ENCODE data around the gene PPM1A. TPM values are rescaled to one million over a fixed set of nuclear protein-coding genes. Genes with fewer than 3 reads are reported as not detected.

PPM1A gene
- total and polyA plus RNA-seq, 9 of the 15 experiments (the other 6 are each of a cell fraction or from before 2014, with no cell fraction given), result 5.5 to 23.9 (median 15.2) TPM

GRCh38 chr14:60301685-60302084 lies 52.7 kb downstream of the PPM1A start (continued):
- TF ChIP-seq YY1 (IDR thresholded peaks at IDR 0.05; ENCODE audit: borderline replicate concordance in 1 of 3, control insufficient read depth in 1 of 3, extremely low read depth in 1 of 3, insufficient read depth in 3 of 3, insufficient read length in 1 of 3, insufficient replicate concordance in 2 of 3, low read depth in 1 of 3, low read length in 2 of 3) (no peak), MAFG (tag; conservative IDR thresholded peaks at IDR 0.05) (no peak), ZNF518B (CRISPR knock-in tag; IDR thresholded peaks at IDR 0.05) (no peak), EZH2 (IDR thresholded peaks at IDR 0.05; ENCODE audit: borderline replicate concordance, low read depth, low read length) (no peak), SETDB1 (IDR thresholded peaks at IDR 0.05; ENCODE audit: low read length) (no peak), HOXB6 (CRISPR knock-in tag; IDR thresholded peaks at IDR 0.05; ENCODE audit: borderline replicate concordance) (no peak), ZFX (CRISPR knock-in tag; IDR thresholded peaks at IDR 0.05) (no peak), HCFC1 (IDR thresholded peaks at IDR 0.05; ENCODE audit: low read depth, low read length) (no peak), ARHGAP35 (IDR thresholded peaks at IDR 0.05; ENCODE audit: partially characterized antibody) (no peak)

Data from K562 (cell line).